Muscle of leg (tissue), 11 donors: ENCODE data around the gene GDAP1L1. TPM values are rescaled to one million over a fixed set of nuclear protein-coding genes. Genes with fewer than 3 reads are reported as not detected.
"Not testable (repeated sequence)": the region's sequence is repeated elsewhere in the genome, so short reads cannot be mapped to it uniquely, and the experiment has no call there.

ENCODE experiments used
- DNase-seq: peaks from one replicate; pipeline ENCODE4 v3.0.0; 2013
- H3K27ac ChIP-seq: one replicate; pipeline ENCODE4 v1.5.1; 2013; ENCODE audit warnings: mild to moderate bottlenecking, low read length, control low read depth
- H3K27me3 ChIP-seq: one replicate; pipeline ENCODE4 v1.6.1; 2013; ENCODE audit warnings: low read length; ENCODE audit not compliant: control insufficient read depth, insufficient read depth
- H3K36me3 ChIP-seq: one replicate; pipeline ENCODE4 v1.6.1; 2013; ENCODE audit warnings: low read length; ENCODE audit not compliant: control insufficient read depth, insufficient read depth
- H3K4me1 ChIP-seq: one replicate; pipeline ENCODE4 v1.6.1; 2013; ENCODE audit warnings: low read length; ENCODE audit not compliant: control insufficient read depth, insufficient read depth
- H3K4me3 ChIP-seq: one replicate; pipeline ENCODE4 v1.5.1; 2013; ENCODE audit warnings: low read length, control low read depth
- H3K9me3 ChIP-seq: replicated peaks from 2 replicates; pipeline ENCODE4 v1.6.1; 2013; ENCODE audit warnings: low read depth, low read length; ENCODE audit not compliant: control insufficient read depth
- WGBS: methylation state at CpG from one replicate; pipeline ENCODE4 v1.1.5; 2013; ENCODE audit warnings: missing lambda C conversion rate; ENCODE audit not compliant: insufficient coverage; 5-methylcytosine and 5-hydroxymethylcytosine counted together
- polyA plus RNA-seq, 8 donors: library from polyadenylated mRNA; unstranded; fragments of 120-200 nt; gene quantifications; one replicate each; pipeline versions ENCODE4 v1.2.1 to v1.2.3, GENCODE V29; 2013; ENCODE audit warnings: inconsistent platforms in 1 of 8, low replicate concordance in 1 of 8; ENCODE audit not compliant: insufficient read length in 8 of 8, insufficient read depth in 1 of 8
- total RNA-seq: library from RNA; stranded (reverse); fragments of 120-200 nt; gene quantifications from one replicate; pipeline ENCODE4 v1.2.4, GENCODE V29; 2013

Gene GDAP1L1
- total and polyA plus RNA-seq, 9 donors: 0.06 to 0.89 (median 0.24) TPM; not detected in 1

GRCh38 chr20:44231713-44232468 lies 15.2 kb upstream of the GDAP1L1 start:
- Histone ChIP-seq H3K4me3 (no peak overlapping the region), H3K27ac (no peak overlapping the region), H3K9me3 (no peaks in the 10 kb centered on the region), H3K4me1 (no peaks in the 10 kb centered on the region), H3K36me3 (no peaks in the 10 kb centered on the region), H3K27me3 (no peaks in the 10 kb centered on the region)
- DNase-seq: no peak
- WGBS: 45% methylated on average over 7 of the region's 10 CpGs

GRCh38 chr20:44232469-44232856 lies 14.6 kb upstream of the GDAP1L1 start:
- not testable (repeated sequence) for H3K36me3 ChIP-seq, H3K4me1 ChIP-seq, H3K9me3 ChIP-seq, H3K27ac ChIP-seq, H3K4me3 ChIP-seq, DNase-seq, H3K27me3 ChIP-seq
- no CpG with 5 or more reads among the region's 4 CpGs for WGBS

- DNase-seq: no peak
- Histone ChIP-seq H3K27me3 (no peaks in the 10 kb centered on the region), H3K4me3 (no peak overlapping the region), H3K4me1 (no peaks in the 10 kb centered on the region), H3K9me3 (no peaks in the 10 kb centered on the region), H3K36me3 (no peaks in the 10 kb centered on the region), H3K27ac (no peak overlapping the region)
- 80% methylated on average over 1 of the region's 6 CpGs for WGBS
Observed at GRCh38 chr20:44233436-44234016, 13.6 kb upstream of the GDAP1L1 start.

- Histone ChIP-seq H3K9me3 (peaks cover 2% of the 10 kb centered on the region), H3K4me3 (no peak overlapping the region), H3K36me3 (no peaks in the 10 kb centered on the region), H3K27ac (no peak overlapping the region), H3K27me3 (no peaks in the 10 kb centered on the region), H3K4me1 (no peaks in the 10 kb centered on the region)
- WGBS: 83% methylated on average over 7 of the region's 14 CpGs
- DNase-seq: no peak
Observed at GRCh38 chr20:44234566-44235317, 12.4 kb upstream of the GDAP1L1 start.

- 83% methylated on average over 2 of the region's 2 CpGs for WGBS
- DNase-seq: no peak
- no peaks in the 10 kb centered on the region for H3K4me1 ChIP-seq
- H3K4me3 ChIP-seq: no peak overlapping the region
- no peak overlapping the region for H3K27ac ChIP-seq
- H3K27me3 ChIP-seq: no peaks in the 10 kb centered on the region
- H3K9me3 ChIP-seq: peaks cover 2% of the 10 kb centered on the region
- H3K36me3 ChIP-seq: no peaks in the 10 kb centered on the region
Observed at GRCh38 chr20:44235702-44236101, 11.4 kb upstream of the GDAP1L1 start.

- H3K4me1 ChIP-seq, DNase-seq, H3K27ac ChIP-seq, H3K9me3 ChIP-seq, H3K4me3 ChIP-seq, H3K36me3 ChIP-seq, H3K27me3 ChIP-seq: not testable (repeated sequence)
- no CpG with 5 or more reads among the region's 2 CpGs for WGBS
Observed at GRCh38 chr20:44236840-44237239, 10.3 kb upstream of the GDAP1L1 start.

GRCh38 chr20:44241796-44242195 lies 5.3 kb upstream of the GDAP1L1 start:
- Histone ChIP-seq H3K4me3 (no peak overlapping the region), H3K27me3 (peaks cover 4% of the 10 kb centered on the region), H3K27ac (no peak overlapping the region), H3K4me1 (no peaks in the 10 kb centered on the region), H3K9me3 (peaks cover 2% of the 10 kb centered on the region), H3K36me3 (no peaks in the 10 kb centered on the region)
- WGBS: 78% methylated on average over 1 of the region's 2 CpGs
- no peak for DNase-seq

GRCh38 chr20:44245977-44246376 lies 1.1 kb upstream of the GDAP1L1 start:
- Histone ChIP-seq H3K36me3 (no peaks in the 10 kb centered on the region), H3K4me1 (no peaks in the 10 kb centered on the region), H3K27ac (no peak overlapping the region), H3K4me3 (no peak overlapping the region), H3K9me3 (no peaks in the 10 kb centered on the region), H3K27me3 (peaks cover 19% of the 10 kb centered on the region)
- 56% methylated on average over 1 of the region's 4 CpGs for WGBS
- no peak for DNase-seq

- DNase-seq: peak; percentile 54
- WGBS: 1% methylated on average over 22 of the region's 31 CpGs
- Histone ChIP-seq H3K4me3 (no peak overlapping the region), H3K36me3 (no peaks in the 10 kb centered on the region), H3K9me3 (no peaks in the 10 kb centered on the region), H3K27ac (no peak overlapping the region), H3K27me3 (peaks cover 19% of the 10 kb centered on the region), H3K4me1 (no peaks in the 10 kb centered on the region)
Observed at GRCh38 chr20:44247586-44248409, 690 bp downstream of the GDAP1L1 start.

- Histone ChIP-seq H3K9me3 (no peaks in the 10 kb centered on the region), H3K27ac (no peak overlapping the region), H3K36me3 (no peaks in the 10 kb centered on the region), H3K27me3 (peaks cover 19% of the 10 kb centered on the region), H3K4me3 (no peak overlapping the region), H3K4me1 (no peaks in the 10 kb centered on the region)
- DNase-seq: no peak
- 0% methylated on average over 2 of the region's 3 CpGs for WGBS
Observed at GRCh38 chr20:44248410-44248759, 1.3 kb downstream of the GDAP1L1 start.
